IMR-90 (cell line): ENCODE measurements around the gene TBC1D4. TPM values are rescaled to one million over a fixed set of nuclear protein-coding genes. Genes with fewer than 3 reads are reported as not detected.

Source experiments
- ATAC-seq: fragments of 200-7000 bp; cut with Tn5 transposase; 2 replicates; pipeline ENCODE4 v1.9.1; 2020; ENCODE audit warnings: low read depth, mild to moderate bottlenecking, moderate library complexity
- BruUV-seq: library from RNA; stranded (reverse); fragments of 400-500 nt; replicated peaks from 2 replicates; lab custom pipeline; 2021; lab: Mats Ljungman, UMichigan
- CTCF ChIA-PET: fragments of 300-600 bp; formaldehyde crosslinking; extraction: SDS; loops from one replicate; lab custom pipeline; 2021; ENCODE audit warnings: antibody characterized with exemption; lab: Yijun Ruan, JAX
- POLR2A ChIA-PET: fragments of 300-600 bp; sonication (Branson Sonifier 250); formaldehyde crosslinking; loops from one replicate; lab custom pipeline; 2022; ENCODE audit warnings: antibody characterized with exemption; ENCODE audit not compliant: unreplicated experiment; lab: Charles Lee
- DNase-seq: peaks from one replicate; pipeline ENCODE4 v3.0.0; 2013
- H2AFZ ChIP-seq: replicated peaks from 2 replicates; pipeline ENCODE3; 2013; ENCODE audit warnings: low read length, mild to moderate bottlenecking; ENCODE audit not compliant: poor library complexity
- H2AK5ac ChIP-seq: 2 replicates; pipeline ENCODE4 v1.6.1; 2013; ENCODE audit warnings: low read depth, low read length, inconsistent platforms
- H2AK9ac ChIP-seq: replicated peaks from 2 replicates; pipeline ENCODE3; 2013; ENCODE audit warnings: mild to moderate bottlenecking, low read depth, low read length, moderate library complexity; ENCODE audit not compliant: poor library complexity
- H2BK120ac ChIP-seq: 2 replicates; pipeline ENCODE4 v1.6.1; 2013; ENCODE audit warnings: low read depth, low read length, inconsistent platforms
- H2BK15ac ChIP-seq: 3 replicates; pipeline ENCODE4 v1.6.1; 2013; ENCODE audit warnings: low read depth, low read length, inconsistent platforms
- H2BK20ac ChIP-seq: 2 replicates; pipeline ENCODE4 v1.6.1; 2013; ENCODE audit warnings: low read depth, mild to moderate bottlenecking, inconsistent platforms, low read length, moderate library complexity
- H2BK5ac ChIP-seq: 2 replicates; pipeline ENCODE4 v1.6.1; 2013; ENCODE audit warnings: mild to moderate bottlenecking, low read depth, low read length, inconsistent platforms; ENCODE audit not compliant: poor library complexity, severe bottlenecking
- H3K14ac ChIP-seq: replicated peaks from 2 replicates; pipeline ENCODE4 v1.6.1; 2013; ENCODE audit warnings: low read depth, low read length, inconsistent platforms
- H3K18ac ChIP-seq: 2 replicates; pipeline ENCODE4 v1.6.1; 2013; ENCODE audit warnings: low read depth, low read length, control low read depth
- H3K23ac ChIP-seq: 2 replicates; pipeline ENCODE4 v1.6.1; 2013; ENCODE audit warnings: low read depth, low read length, inconsistent platforms
- H3K27ac ChIP-seq: 2 replicates; pipeline ENCODE4 v1.5.1; 2013; ENCODE audit warnings: mild to moderate bottlenecking, control low read depth, low read length; ENCODE audit not compliant: insufficient read depth
- H3K27me3 ChIP-seq: 2 replicates; pipeline ENCODE4 v1.6.1; 2013; ENCODE audit warnings: low read length; ENCODE audit not compliant: control insufficient read depth, insufficient read depth
- H3K36me3 ChIP-seq: 2 replicates; pipeline ENCODE4 v1.6.1; 2013; ENCODE audit warnings: low read length, mixed read lengths; ENCODE audit not compliant: control insufficient read depth, insufficient read depth
- H3K4ac ChIP-seq: 2 replicates; pipeline ENCODE4 v1.6.1; 2013; ENCODE audit warnings: low read depth, low read length, inconsistent platforms
- H3K4me1 ChIP-seq: 2 replicates; pipeline ENCODE4 v1.6.1; 2013; ENCODE audit warnings: low read length, mixed read lengths; ENCODE audit not compliant: control insufficient read depth, insufficient read depth
- H3K4me2 ChIP-seq: 2 replicates; pipeline ENCODE4 v1.6.1; 2013; ENCODE audit warnings: low read depth, mild to moderate bottlenecking, control low read depth, low read length, moderate library complexity
- H3K4me3 ChIP-seq: 2 replicates; pipeline ENCODE4 v1.5.1; 2013; ENCODE audit warnings: low read depth, mild to moderate bottlenecking, control low read depth, low read length, moderate library complexity; ENCODE audit not compliant: insufficient read depth
- H3K56ac ChIP-seq: 2 replicates; pipeline ENCODE4 v1.6.1; 2013; ENCODE audit warnings: low read length, inconsistent platforms; ENCODE audit not compliant: insufficient read depth; ENCODE audit errors: extremely low read depth
- H3K79me1 ChIP-seq, 2 experiments: 2 replicates each; pipeline ENCODE4 v1.6.1; 2013; ENCODE audit warnings: low read length in 2 of 2, inconsistent platforms in 1 of 2, low read depth in 1 of 2
- H3K9ac ChIP-seq: 2 replicates; pipeline ENCODE4 v1.6.1; 2013; ENCODE audit warnings: low read depth, low read length, control low read depth
- H3K9me1 ChIP-seq: 2 replicates; pipeline ENCODE4 v1.6.1; 2013; ENCODE audit warnings: low read length, inconsistent platforms; ENCODE audit not compliant: insufficient read depth
- H3K9me3 ChIP-seq: 2 replicates; pipeline ENCODE4 v1.6.1; 2013; ENCODE audit warnings: low read length; ENCODE audit not compliant: control insufficient read depth, insufficient read depth
- H4K20me1 ChIP-seq: 2 replicates; pipeline ENCODE4 v1.6.1; 2013; ENCODE audit warnings: low read length, inconsistent platforms; ENCODE audit not compliant: insufficient read depth
- H4K5ac ChIP-seq: 2 replicates; pipeline ENCODE4 v1.6.1; 2013; ENCODE audit warnings: mild to moderate bottlenecking, low read depth, low read length, control low read depth
- H4K8ac ChIP-seq, 2 experiments: 2 replicates each; pipeline ENCODE4 v1.6.1; 2013; ENCODE audit warnings: low read depth in 2 of 2, low read length in 2 of 2, control low read depth in 1 of 2, inconsistent platforms in 1 of 2
- H4K91ac ChIP-seq: 2 replicates; pipeline ENCODE4 v1.6.1; 2013; ENCODE audit warnings: low read depth, low read length, inconsistent platforms; ENCODE audit not compliant: insufficient read depth
- CEBPB ChIP-seq: IDR thresholded peaks from 2 replicates; pipeline ENCODE4 v1.6.1; 2012; ENCODE audit warnings: low read depth, low read length, improper control_type of control experiment
- CTCF ChIP-seq: conservative IDR thresholded peaks from 2 replicates; pipeline ENCODE4 v1.5.1; 2012; ENCODE audit warnings: mild to moderate bottlenecking, low read depth, low read length, improper control_type of control experiment
- FOS ChIP-seq: fragments of 150-350 bp; IDR thresholded peaks from 2 replicates; pipeline ENCODE4 v1.6.1; 2016; ENCODE audit warnings: low read depth, low read length
- MXI1 ChIP-seq: IDR thresholded peaks from 2 replicates; pipeline ENCODE4 v1.6.1; 2012; ENCODE audit warnings: low read depth, mild to moderate bottlenecking, low read length, moderate library complexity, borderline replicate concordance
- RAD21 ChIP-seq: IDR thresholded peaks from 2 replicates; pipeline ENCODE4 v1.6.1; 2012; ENCODE audit warnings: low read length, improper control_type of control experiment
- RCOR1 ChIP-seq: IDR thresholded peaks from 2 replicates; pipeline ENCODE4 v1.6.1; 2012; ENCODE audit warnings: mild to moderate bottlenecking, low read length, improper control_type of control experiment; ENCODE audit not compliant: insufficient replicate concordance
- SMC3 ChIP-seq: fragments of 150-350 bp; IDR thresholded peaks from 2 replicates; pipeline ENCODE4 v1.6.1; 2016; ENCODE audit warnings: low read depth, mild to moderate bottlenecking, antibody characterized with exemption, low read length, moderate library complexity
- WGBS, 2 experiments: methylation state at CpG; one replicate each; pipeline versions ENCODE4 v1.1.5 to v1.1.7; 2013; ENCODE audit warnings: missing lambda C conversion rate in 2 of 2; ENCODE audit not compliant: insufficient read length in 1 of 2; ENCODE audit errors: extremely low coverage in 2 of 2; 5-methylcytosine and 5-hydroxymethylcytosine counted together
- dilution Hi-C: fragments of 300-500 bp; cut with HindIII; formaldehyde crosslinking; loops from one replicate; pipeline ENCODE4 v1.14.3; 2018; ENCODE audit warnings: low sequenced_read_pairs; ENCODE audit not compliant: unreplicated experiment
- in situ Hi-C: fragments of 300-500 bp; cut with MboI; formaldehyde crosslinking; loops from 3 replicates; pipeline ENCODE4 v1.14.3; 2019; ENCODE audit warnings: low sequenced_read_pairs, inconsistent platforms, mixed read lengths
- intact Hi-C: fragments of 100-400 bp; cut with micrococcal nuclease; formaldehyde crosslinking; loops from 2 replicates; pipeline ENCODE4 v1.10.0; 2022
- polyA plus RNA-seq, 3 experiments: library from polyadenylated mRNA; depleted of rRNA; stranded (reverse); fragments of >200 nt; gene quantifications; 2 replicates each; pipeline ENCODE4 v1.2.3, GENCODE V29; 2012; ENCODE audit warnings: low replicate concordance in 1 of 3
- total RNA-seq: library from RNA; depleted of rRNA; stranded (reverse); fragments of >200 nt; gene quantifications from 2 replicates; pipeline ENCODE4 v1.2.3, GENCODE V29; 2012

The TBC1D4 gene
- total and polyA plus RNA-seq, 2 of the 4 experiments (the other 2 are of a cell fraction), result 7.5 to 22.8 TPM

GRCh38 chr13:75357576-75358289, 124.2 kb downstream of the TBC1D4 start:
- ChIA-PET POLR2A (no interaction called here), CTCF (interaction anchor here (0.9 to 1.1 kb wide), 2 partner anchors 21 to 30 kb away, joined by 3 read pairs; no protein-coding TSS in a partner anchor)
- Histone ChIP-seq H4K8ac (peak overlapping the region; percentile 78 to 96), H4K20me1 (no peaks in the 10 kb centered on the region), H2AK9ac (peak overlapping the region; percentile 29), H4K91ac (peak overlapping the region; percentile 66), H4K5ac (peak overlapping the region; percentile 65; the same call in 1 of the 2 replicates), H3K23ac (0 out of 2 replicates have a peak overlapping the region, but pooled peaks have one; percentile 1), H3K14ac (peak overlapping the region; percentile 93), H3K4ac (peak overlapping the region; percentile 94), H2BK5ac (peak overlapping the region; percentile 84), H3K9ac (no peak overlapping the region), H3K36me3 (no peaks in the 10 kb centered on the region), H2AK5ac (peak overlapping the region; percentile 99), H3K79me1 (peaks cover 6 to 24% of the 10 kb centered on the region in 2 experiments; a peak in 3 of 4 replicates), H3K27me3 (no peaks in the 10 kb centered on the region), H2BK15ac (peak overlapping the region; percentile 100; the same call in 2 of the 3 replicates), H3K4me2 (peak overlapping the region; percentile 57; the same call in 1 of the 2 replicates), H3K56ac (no peak overlapping the region; the same call in 1 of the 2 replicates), H3K27ac (no peak overlapping the region), H3K4me3 (no peak overlapping the region), H3K4me1 (peaks cover 7% of the 10 kb centered on the region; the same call in 1 of the 2 replicates), H3K9me3 (no peaks in the 10 kb centered on the region), H2BK20ac (peak overlapping the region; percentile 98), H3K9me1 (peaks cover 13% of the 10 kb centered on the region), H2AFZ (no peak overlapping the region), H2BK120ac (peak overlapping the region; percentile 95), H3K18ac (peak overlapping the region; percentile 81; the same call in 1 of the 2 replicates)
- dilution Hi-C loops, result no loop called here
- ATAC-seq (peak; percentile 55), DNase-seq (peak; percentile 68)
- WGBS, 2 experiments, result 60% methylated on average over 2 of the region's 6 CpGs; no CpG with 5 or more reads in 1 of the 2 experiments
- intact Hi-C loops, result no loop called here
- no peak for TF ChIP-seq FOS
- TF ChIP-seq CTCF, result peak; percentile 57
- TF ChIP-seq CEBPB, result no peak
- TF ChIP-seq SMC3, result peak; percentile 38; the same call in 1 of the 2 replicates
- TF ChIP-seq RAD21, result peak; percentile 34
- TF ChIP-seq MXI1, result 0 out of 2 replicates have a peak, but pooled peaks have one; percentile 20
- TF ChIP-seq RCOR1, result no peak
- in situ Hi-C loops, result no loop called here
- BruUV-seq, result no TSS peak
